Mammary epithelial cell (primary cell): ENCODE data around the gene CDH13.

Source experiments
- EZH2 ChIP-seq: IDR thresholded peaks from 2 replicates; pipeline ENCODE4 v1.6.1; 2012; ENCODE audit warnings: low read length, inconsistent platforms, borderline replicate concordance
- TF ChIP-seq, protein P1 (sequence below), 2 donors: IDR thresholded peaks in 1 of 2; conservative IDR thresholded peaks in 1 of 2; 2 replicates each; pipeline ENCODE4 v1.5.1; 2011 to 2012; ENCODE audit warnings: inconsistent platforms in 2 of 2, low read length in 2 of 2, mild to moderate bottlenecking in 2 of 2, control low read depth in 1 of 2, low read depth in 1 of 2; ENCODE audit not compliant: insufficient read depth in 1 of 2; ENCODE audit errors: extremely low read depth in 1 of 2

DNA sequence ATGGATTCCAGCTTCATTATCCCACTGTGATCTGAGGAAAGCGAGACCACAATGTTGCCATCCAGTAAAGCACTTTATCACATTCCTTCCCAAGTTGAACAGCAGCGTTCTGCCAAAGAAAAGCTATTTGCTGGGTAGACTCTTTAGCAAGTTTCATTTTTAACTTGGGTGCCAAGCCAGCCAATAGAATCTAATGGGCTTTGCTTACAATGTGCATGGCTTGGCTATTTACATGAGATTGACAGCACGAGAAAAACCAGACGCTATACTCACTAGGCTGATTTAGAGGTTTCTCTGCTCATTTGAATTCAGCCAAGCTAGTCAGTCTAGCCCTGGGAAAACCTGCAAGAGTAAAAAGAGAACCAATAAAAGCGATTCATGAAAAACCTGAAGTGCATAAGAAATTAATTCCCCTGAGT, 108.9 kb downstream of the CDH13 start:
- TF ChIP-seq, protein P1, sequence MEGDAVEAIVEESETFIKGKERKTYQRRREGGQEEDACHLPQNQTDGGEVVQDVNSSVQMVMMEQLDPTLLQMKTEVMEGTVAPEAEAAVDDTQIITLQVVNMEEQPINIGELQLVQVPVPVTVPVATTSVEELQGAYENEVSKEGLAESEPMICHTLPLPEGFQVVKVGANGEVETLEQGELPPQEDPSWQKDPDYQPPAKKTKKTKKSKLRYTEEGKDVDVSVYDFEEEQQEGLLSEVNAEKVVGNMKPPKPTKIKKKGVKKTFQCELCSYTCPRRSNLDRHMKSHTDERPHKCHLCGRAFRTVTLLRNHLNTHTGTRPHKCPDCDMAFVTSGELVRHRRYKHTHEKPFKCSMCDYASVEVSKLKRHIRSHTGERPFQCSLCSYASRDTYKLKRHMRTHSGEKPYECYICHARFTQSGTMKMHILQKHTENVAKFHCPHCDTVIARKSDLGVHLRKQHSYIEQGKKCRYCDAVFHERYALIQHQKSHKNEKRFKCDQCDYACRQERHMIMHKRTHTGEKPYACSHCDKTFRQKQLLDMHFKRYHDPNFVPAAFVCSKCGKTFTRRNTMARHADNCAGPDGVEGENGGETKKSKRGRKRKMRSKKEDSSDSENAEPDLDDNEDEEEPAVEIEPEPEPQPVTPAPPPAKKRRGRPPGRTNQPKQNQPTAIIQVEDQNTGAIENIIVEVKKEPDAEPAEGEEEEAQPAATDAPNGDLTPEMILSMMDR (conservative IDR thresholded peaks at IDR 0.05 in 1 of 2, IDR thresholded peaks at IDR 0.05 in 1 of 2; ENCODE audit: extremely low read depth in 1 of 2, insufficient read depth in 1 of 2, low read depth in 1 of 2, low read length in 2 of 2), result no peak
- TF ChIP-seq EZH2, result no peak
